CD8-positive, alpha-beta memory T cell (primary cell): Measurements from ENCODE around the gene FARP2. TPM values are rescaled to one million over a fixed set of nuclear protein-coding genes. Genes with fewer than 3 reads are reported as not detected.
A peak's percentile ranks its signal among the peaks of the same experiment; 100 is the strongest.
"Not testable (repeated sequence)": the region's sequence is repeated elsewhere in the genome, so short reads cannot be mapped to it uniquely, and the experiment has no call there.

Experiments used
- CTCF ChIA-PET: fragments of 350-600 bp; sonication (Branson Sonifier 250); formaldehyde crosslinking; loops from one replicate; lab custom pipeline; 2021; ENCODE audit warnings: antibody characterized with exemption; lab: Charles Lee
- POLR2A ChIA-PET: fragments of 350-600 bp; sonication (Branson Sonifier 250); formaldehyde crosslinking; loops from one replicate; lab custom pipeline; 2021; ENCODE audit warnings: antibody characterized with exemption; lab: Charles Lee
- DNase-seq, 5 donors: peaks; one replicate each; pipeline versions ENCODE4 v3.0.0 to v3.0.0-alpha.2; 2020 to 2022; ENCODE audit warnings: mixed read lengths in 1 of 5
- H3K27ac ChIP-seq: one replicate; pipeline ENCODE4 v1.7.0; 2013; ENCODE audit warnings: low read depth, mild to moderate bottlenecking, low read length, moderate library complexity
- H3K27me3 ChIP-seq: 2 replicates; pipeline ENCODE4 v1.7.0; 2013; ENCODE audit warnings: low read length, mild to moderate bottlenecking; ENCODE audit not compliant: insufficient read depth, poor library complexity, severe bottlenecking
- H3K36me3 ChIP-seq: 2 replicates; pipeline ENCODE4 v1.7.0; 2013; ENCODE audit warnings: mild to moderate bottlenecking, low read length, moderate library complexity; ENCODE audit not compliant: insufficient read depth
- H3K4me1 ChIP-seq: 2 replicates; pipeline ENCODE4 v1.7.0; 2013; ENCODE audit warnings: mild to moderate bottlenecking, low read length, moderate library complexity; ENCODE audit not compliant: insufficient read depth
- H3K4me3 ChIP-seq: 2 replicates; pipeline ENCODE4 v1.7.0; 2013; ENCODE audit warnings: mild to moderate bottlenecking, low read length
- H3K9me3 ChIP-seq: 2 replicates; pipeline ENCODE4 v1.7.0; 2013; ENCODE audit warnings: mild to moderate bottlenecking, low read length
- H3K27ac Mint-ChIP-seq, 8 donors: one replicate each; pipeline ENCODE4 v1.8.0; 2020 to 2021; ENCODE audit warnings: mixed read lengths in 8 of 8, mild to moderate bottlenecking in 6 of 8, inconsistent platforms in 3 of 8, moderate library complexity in 3 of 8
- H3K27me3 Mint-ChIP-seq, 2 donors: one replicate each; pipeline ENCODE4 v1.8.0; 2020 to 2021; ENCODE audit warnings: mixed read lengths in 2 of 2, mild to moderate bottlenecking in 1 of 2, moderate library complexity in 1 of 2
- H3K36me3 Mint-ChIP-seq, 3 donors: one replicate each; pipeline ENCODE4 v1.8.0; 2020 to 2021; ENCODE audit warnings: mixed read lengths in 3 of 3, inconsistent platforms in 1 of 3, mild to moderate bottlenecking in 1 of 3
- H3K4me1 Mint-ChIP-seq, 3 donors: one replicate each; pipeline ENCODE4 v1.8.0; 2020 to 2021; ENCODE audit warnings: mixed read lengths in 3 of 3, inconsistent platforms in 1 of 3, mild to moderate bottlenecking in 1 of 3
- H3K4me3 Mint-ChIP-seq, 7 donors: one replicate each; pipeline ENCODE4 v1.8.0; 2020 to 2021; ENCODE audit warnings: mixed read lengths in 7 of 7, mild to moderate bottlenecking in 6 of 7, moderate library complexity in 4 of 7, inconsistent platforms in 2 of 7
- H3K9me3 Mint-ChIP-seq, 5 donors: one replicate each; pipeline ENCODE4 v1.8.0; 2020 to 2022; ENCODE audit warnings: mixed read lengths in 5 of 5, mild to moderate bottlenecking in 3 of 5, moderate library complexity in 2 of 5, inconsistent platforms in 1 of 5
- polyA plus RNA-seq: library from polyadenylated mRNA; unstranded; fragments of 300-500 nt; fragmentation: Illumina TruSeq; gene quantifications from one replicate; pipeline ENCODE4 v1.2.3, GENCODE V29; 2021
- total RNA-seq, 2 experiments: library from RNA; stranded (reverse); gene quantifications; one replicate each; pipeline ENCODE4 v1.2.3, GENCODE V29; 2021

Gene FARP2
- total and polyA plus RNA-seq, 3 experiments from 2014 or later, result 10.4 to 36.0 (median 32.8) TPM

- no peak overlapping the region for H3K4me3 ChIP-seq
- H3K4me1 Mint-ChIP-seq, result no peaks in the 10 kb centered on the region
- no peak for DNase-seq
- peaks cover 4 to 7% (median 5%) of the 10 kb centered on the region in 5 donors for H3K9me3 Mint-ChIP-seq
- CTCF ChIA-PET, result no interaction called here
- H3K36me3 ChIP-seq, result no peaks in the 10 kb centered on the region
- H3K27me3 ChIP-seq, result no peaks in the 10 kb centered on the region
- POLR2A ChIA-PET, result no interaction called here
- H3K9me3 ChIP-seq, result no peaks in the 10 kb centered on the region
- H3K36me3 Mint-ChIP-seq, result peaks cover 0 to 8% (median 0%) of the 10 kb centered on the region in 3 donors
- H3K27ac ChIP-seq, result no peak overlapping the region
- H3K27me3 Mint-ChIP-seq, result peaks cover 12 to 15% of the 10 kb centered on the region in 2 donors
- H3K27ac Mint-ChIP-seq, result no peak overlapping the region
- H3K4me1 ChIP-seq, result no peaks in the 10 kb centered on the region
- H3K4me3 Mint-ChIP-seq, result peak overlapping the region in 1 of 7 donors; percentile 63
Measured at GRCh38 chr2:241522477-241522876, 166.4 kb downstream of the FARP2 start.

- POLR2A ChIA-PET, result interaction anchor here (0.6 kb wide), 1 partner anchor 958 kb away, joined by 3 read pairs; the partner anchor contains the start of gene RNPEPL1
- H3K36me3 ChIP-seq, H3K4me3 Mint-ChIP-seq, CTCF ChIA-PET, DNase-seq, H3K36me3 Mint-ChIP-seq, H3K27ac ChIP-seq, H3K27me3 ChIP-seq, H3K4me3 ChIP-seq, H3K4me1 Mint-ChIP-seq, H3K4me1 ChIP-seq, H3K9me3 Mint-ChIP-seq, H3K9me3 ChIP-seq: not testable (repeated sequence)
- Mint-ChIP-seq H3K27ac (peak overlapping the region in 1 of 8 donors; percentile 38), H3K27me3 (peaks cover 6 to 12% of the 10 kb centered on the region in 2 donors)
Measured at GRCh38 chr2:241525818-241526780, 170.0 kb downstream of the FARP2 start.

GRCh38 chr2:241530571-241530970, 174.5 kb downstream of the FARP2 start:
- ChIA-PET POLR2A (no interaction called here), CTCF (no interaction called here)
- peaks cover 0 to 8% of the 10 kb centered on the region in 2 donors for H3K27me3 Mint-ChIP-seq
- H3K4me1 Mint-ChIP-seq, result no peaks in the 10 kb centered on the region
- no peaks in the 10 kb centered on the region for H3K9me3 ChIP-seq
- H3K4me3 ChIP-seq, result no peak overlapping the region
- no peak overlapping the region for H3K27ac ChIP-seq
- H3K36me3 Mint-ChIP-seq, result peaks cover 0 to 8% (median 0%) of the 10 kb centered on the region in 3 donors
- H3K9me3 Mint-ChIP-seq, result peaks cover 4 to 7% (median 5%) of the 10 kb centered on the region in 5 donors
- H3K27ac Mint-ChIP-seq, result no peak overlapping the region
- no peaks in the 10 kb centered on the region for H3K4me1 ChIP-seq
- H3K27me3 ChIP-seq, result no peaks in the 10 kb centered on the region
- no peak overlapping the region for H3K4me3 Mint-ChIP-seq
- no peaks in the 10 kb centered on the region for H3K36me3 ChIP-seq
- no peak for DNase-seq

- Histone ChIP-seq H3K27ac (no peak overlapping the region), H3K27me3 (no peaks in the 10 kb centered on the region), H3K36me3 (no peaks in the 10 kb centered on the region), H3K4me3 (no peak overlapping the region), H3K9me3 (no peaks in the 10 kb centered on the region), H3K4me1 (no peaks in the 10 kb centered on the region)
- H3K4me1 Mint-ChIP-seq, result no peaks in the 10 kb centered on the region
- peaks cover 0 to 4% (median 0%) of the 10 kb centered on the region in 3 donors for H3K36me3 Mint-ChIP-seq
- peaks cover 0 to 8% of the 10 kb centered on the region in 2 donors for H3K27me3 Mint-ChIP-seq
- POLR2A ChIA-PET, result no interaction called here
- no peak for DNase-seq
- H3K4me3 Mint-ChIP-seq, result no peak overlapping the region
- peaks cover 2 to 4% (median 2%) of the 10 kb centered on the region in 5 donors for H3K9me3 Mint-ChIP-seq
- no peak overlapping the region for H3K27ac Mint-ChIP-seq
- CTCF ChIA-PET, result no interaction called here
Measured at GRCh38 chr2:241531161-241531722, 175.2 kb downstream of the FARP2 start.

GRCh38 chr2:241532168-241532567, 176.1 kb downstream of the FARP2 start:
- Mint-ChIP-seq H3K9me3 (no peaks in the 10 kb centered on the region), H3K4me1 (no peaks in the 10 kb centered on the region), H3K27me3 (peaks cover 0 to 12% of the 10 kb centered on the region in 2 donors), H3K27ac (no peak overlapping the region), H3K4me3 (no peak overlapping the region), H3K36me3 (no peaks in the 10 kb centered on the region)
- Histone ChIP-seq H3K27ac (no peak overlapping the region), H3K36me3 (no peaks in the 10 kb centered on the region), H3K4me1 (no peaks in the 10 kb centered on the region), H3K4me3 (no peak overlapping the region), H3K27me3 (no peaks in the 10 kb centered on the region), H3K9me3 (no peaks in the 10 kb centered on the region)
- ChIA-PET POLR2A (no interaction called here), CTCF (no interaction called here)
- peak in 1 of 5 donors; percentile 6 for DNase-seq

- peak in 1 of 5 donors; percentile 20 for DNase-seq
- no peaks in the 10 kb centered on the region for H3K4me1 ChIP-seq
- H3K4me3 ChIP-seq, result no peak overlapping the region
- H3K27me3 ChIP-seq, result no peaks in the 10 kb centered on the region
- ChIA-PET CTCF (no interaction called here), POLR2A (no interaction called here)
- no peaks in the 10 kb centered on the region for H3K36me3 Mint-ChIP-seq
- H3K9me3 Mint-ChIP-seq, result no peaks in the 10 kb centered on the region
- no peaks in the 10 kb centered on the region for H3K9me3 ChIP-seq
- H3K27ac ChIP-seq, result no peak overlapping the region
- H3K4me3 Mint-ChIP-seq, result peak overlapping the region in 1 of 7 donors; percentile 37
- H3K4me1 Mint-ChIP-seq, result no peaks in the 10 kb centered on the region
- peaks cover 0 to 15% of the 10 kb centered on the region in 2 donors for H3K27me3 Mint-ChIP-seq
- H3K27ac Mint-ChIP-seq, result no peak overlapping the region
- H3K36me3 ChIP-seq, result no peaks in the 10 kb centered on the region
Measured at GRCh38 chr2:241532733-241533601, 176.9 kb downstream of the FARP2 start.

GRCh38 chr2:241534293-241534692, 178.2 kb downstream of the FARP2 start:
- POLR2A ChIA-PET, result no interaction called here
- Histone ChIP-seq H3K27me3 (no peaks in the 10 kb centered on the region), H3K27ac (no peak overlapping the region), H3K4me1 (no peaks in the 10 kb centered on the region), H3K9me3 (no peaks in the 10 kb centered on the region), H3K36me3 (no peaks in the 10 kb centered on the region), H3K4me3 (no peak overlapping the region)
- peaks cover 7 to 24% of the 10 kb centered on the region in 2 donors for H3K27me3 Mint-ChIP-seq
- peaks cover 0 to 6% (median 0%) of the 10 kb centered on the region in 3 donors for H3K36me3 Mint-ChIP-seq
- no peak overlapping the region for H3K27ac Mint-ChIP-seq
- CTCF ChIA-PET, result no interaction called here
- no peaks in the 10 kb centered on the region for H3K9me3 Mint-ChIP-seq
- no peak for DNase-seq
- H3K4me3 Mint-ChIP-seq, result no peak overlapping the region
- no peaks in the 10 kb centered on the region for H3K4me1 Mint-ChIP-seq
